ENCODE measurements around the gene POU2F3.

- TF ChIP-seq CTCF (IDR thresholded peaks at IDR 0.05) (no peak), POLR2A (IDR thresholded peaks at IDR 0.05) (no peak)
These were observed 8.0 kb upstream of the POU2F3 start for GRCh38 chr11:120231963-120232362.

Data from heart left ventricle (tissue), 13 donors.